Loucy (cell line): ENCODE data around the gene MRPS2.

Source experiments
- H2AFZ ChIP-seq: fragments of 200-600 bp; sonication (generic); 2 replicates; pipeline ENCODE4 v1.6.0; 2016; ENCODE audit warnings: antibody characterized with exemption, mild to moderate bottlenecking, low read length, moderate library complexity
- H3F3A ChIP-seq: fragments of 200-600 bp; 2 replicates; pipeline ENCODE4 v1.6.0; 2016; ENCODE audit warnings: antibody characterized with exemption, low read depth, mild to moderate bottlenecking
- H3K27me3 ChIP-seq: fragments of 200-600 bp; sonication (generic); 2 replicates; pipeline ENCODE4 v1.6.1; 2014; ENCODE audit warnings: low read length, mild to moderate bottlenecking; ENCODE audit not compliant: insufficient read depth, poor library complexity, severe bottlenecking
- H3K36me3 ChIP-seq: fragments of 200-600 bp; sonication (generic); 2 replicates; pipeline ENCODE4 v1.6.1; 2016; ENCODE audit warnings: low read length; ENCODE audit not compliant: insufficient read depth
- H3K4me1 ChIP-seq: fragments of 200-600 bp; sonication (generic); 2 replicates; pipeline ENCODE4 v1.5.1; 2014; ENCODE audit warnings: low read length, mild to moderate bottlenecking; ENCODE audit not compliant: insufficient read depth, poor library complexity, severe bottlenecking
- H3K4me2 ChIP-seq: fragments of 200-600 bp; sonication (generic); 2 replicates; pipeline ENCODE4 v1.6.0; 2014; ENCODE audit warnings: antibody characterized with exemption, low read length, low read depth, mild to moderate bottlenecking; ENCODE audit not compliant: poor library complexity, severe bottlenecking
- H3K4me3 ChIP-seq: fragments of 200-600 bp; sonication (generic); 2 replicates; pipeline ENCODE4 v1.5.1; 2014; ENCODE audit warnings: low read length, mild to moderate bottlenecking, mixed read lengths; ENCODE audit not compliant: poor library complexity, severe bottlenecking
- H3K79me2 ChIP-seq: fragments of 200-600 bp; sonication (generic); 2 replicates; pipeline ENCODE4 v1.6.1; 2014; ENCODE audit warnings: low read length; ENCODE audit not compliant: insufficient read depth
- H3K9ac ChIP-seq: fragments of 200-600 bp; sonication (generic); 2 replicates; pipeline ENCODE4 v1.6.0; 2014; ENCODE audit warnings: mild to moderate bottlenecking, low read depth, low read length, moderate library complexity; ENCODE audit not compliant: poor library complexity, severe bottlenecking
- H3K9me2 ChIP-seq: fragments of 200-600 bp; sonication (generic); replicated peaks from 2 replicates; pipeline ENCODE4 v1.6.1; 2016; ENCODE audit warnings: low read depth, low read length, mixed read lengths
- H3K9me3 ChIP-seq: fragments of 200-600 bp; sonication (generic); 2 replicates; pipeline ENCODE4 v1.6.1; 2014; ENCODE audit warnings: mild to moderate bottlenecking, antibody characterized with exemption, low read length, low read depth; ENCODE audit not compliant: insufficient read depth
- H4K20me1 ChIP-seq: fragments of 200-600 bp; sonication (generic); 2 replicates; pipeline ENCODE4 v1.6.0; 2014; ENCODE audit warnings: antibody characterized with exemption, low read length, mild to moderate bottlenecking; ENCODE audit not compliant: insufficient read depth, poor library complexity, severe bottlenecking
- CTCF ChIP-seq: fragments of 200-600 bp; sonication (generic); conservative IDR thresholded peaks from 2 replicates; pipeline ENCODE4 v1.5.1; 2014; ENCODE audit warnings: mild to moderate bottlenecking, antibody characterized with exemption, low read length
- EZH2phosphoT487 ChIP-seq: fragments of 200-600 bp; IDR thresholded peaks from 2 replicates; pipeline ENCODE4 v1.6.1; 2018; ENCODE audit warnings: antibody characterized with exemption, mild to moderate bottlenecking, moderate library complexity, borderline replicate concordance

Gene MRPS2

GRCh38 chr9:135485832-135486231 is 14.7 kb upstream of the MRPS2 start:
- Histone ChIP-seq H2AFZ (no peak overlapping the region), H3K9me3 (no peaks in the 10 kb centered on the region), H3K4me1 (no peaks in the 10 kb centered on the region), H3K9ac (no peak overlapping the region), H3K4me2 (no peak overlapping the region), H3K9me2 (no peaks in the 10 kb centered on the region), H3K36me3 (no peaks in the 10 kb centered on the region), H3F3A (no peaks in the 10 kb centered on the region), H3K4me3 (no peak overlapping the region), H4K20me1 (no peaks in the 10 kb centered on the region), H3K27me3 (no peaks in the 10 kb centered on the region), H3K79me2 (no peaks in the 10 kb centered on the region)
- TF ChIP-seq CTCF, result no peak
- TF ChIP-seq EZH2phosphoT487, result no peak

- TF ChIP-seq EZH2phosphoT487 (no peak), CTCF (no peak)
- H2AFZ ChIP-seq, result no peak overlapping the region
- H3K79me2 ChIP-seq, result no peaks in the 10 kb centered on the region
- H3K4me3 ChIP-seq, result no peak overlapping the region
- H3K27me3 ChIP-seq, result no peaks in the 10 kb centered on the region
- H3K9me2 ChIP-seq, result no peaks in the 10 kb centered on the region
- H3F3A ChIP-seq, result no peaks in the 10 kb centered on the region
- no peaks in the 10 kb centered on the region for H3K36me3 ChIP-seq
- H3K9ac ChIP-seq, result no peak overlapping the region
- H3K4me2 ChIP-seq, result no peak overlapping the region
- H3K9me3 ChIP-seq, result no peaks in the 10 kb centered on the region
- no peaks in the 10 kb centered on the region for H4K20me1 ChIP-seq
- H3K4me1 ChIP-seq, result no peaks in the 10 kb centered on the region
These were observed 14.0 kb upstream of the MRPS2 start for GRCh38 chr9:135486267-135487065.

- H3K9ac ChIP-seq, result no peak overlapping the region
- H3K4me1 ChIP-seq, result no peaks in the 10 kb centered on the region
- H4K20me1 ChIP-seq, result no peaks in the 10 kb centered on the region
- no peaks in the 10 kb centered on the region for H3K36me3 ChIP-seq
- H3K4me3 ChIP-seq, result no peak overlapping the region
- H3K79me2 ChIP-seq, result no peaks in the 10 kb centered on the region
- H2AFZ ChIP-seq, result no peak overlapping the region
- H3K4me2 ChIP-seq, result no peak overlapping the region
- H3K9me2 ChIP-seq, result no peaks in the 10 kb centered on the region
- H3K9me3 ChIP-seq, result no peaks in the 10 kb centered on the region
- no peaks in the 10 kb centered on the region for H3K27me3 ChIP-seq
- TF ChIP-seq EZH2phosphoT487 (no peak), CTCF (no peak)
- no peaks in the 10 kb centered on the region for H3F3A ChIP-seq
These were observed 13.0 kb upstream of the MRPS2 start for GRCh38 chr9:135487281-135488012.
